Urinary bladder (tissue), 4 donors: ENCODE measurements around the gene LTA4H. TPM values are rescaled to one million over a fixed set of nuclear protein-coding genes. Genes with fewer than 3 reads are reported as not detected.

Source experiments
- DNase-seq: peaks from one replicate; pipeline ENCODE4 v3.0.0-alpha.2; 2015; ENCODE audit errors: extremely low spot score
- H3K27ac ChIP-seq: one replicate; pipeline ENCODE4 v1.5.1; 2013; ENCODE audit warnings: low read depth, mild to moderate bottlenecking, moderate library complexity
- H3K36me3 ChIP-seq: one replicate; pipeline ENCODE4 v1.6.1; 2013; ENCODE audit warnings: mild to moderate bottlenecking, moderate library complexity; ENCODE audit not compliant: insufficient read depth
- H3K4me1 ChIP-seq: one replicate; pipeline ENCODE4 v1.6.1; 2013; ENCODE audit warnings: mild to moderate bottlenecking, moderate library complexity; ENCODE audit not compliant: insufficient read depth
- H3K4me3 ChIP-seq: one replicate; pipeline ENCODE4 v1.5.1; 2013; ENCODE audit warnings: low read depth, low read length
- WGBS: extraction: QIAGEN DNeasy Blood & Tissue Kit; methylation state at CpG from one replicate; pipeline ENCODE4 v1.1.7; 2013; 5-methylcytosine and 5-hydroxymethylcytosine counted together
- polyA plus RNA-seq: library from polyadenylated mRNA; stranded (reverse); fragments of 200-250 nt; gene quantifications from one replicate; pipeline ENCODE4 v1.2.3, GENCODE V29; 2013
- total RNA-seq: library from RNA; depleted of rRNA; stranded (reverse); fragments of >200 nt; gene quantifications from one replicate; pipeline ENCODE4 v1.2.3, GENCODE V29; 2014
- donor health status: healthy with polysubstance abuse.
- donor health status: healthy.

LTA4H gene
- total and polyA plus RNA-seq, 2 donors: 55.3 to 79.3 TPM

GRCh38 chr12:95962222-95962621, 73.2 kb downstream of the LTA4H start:
- 75% methylated on average over 7 of the region's 7 CpGs for WGBS
- Histone ChIP-seq H3K27ac (no peak overlapping the region), H3K4me3 (no peak overlapping the region), H3K4me1 (no peaks in the 10 kb centered on the region), H3K36me3 (no peaks in the 10 kb centered on the region)
- no peak for DNase-seq

- DNase-seq: no peak
- Histone ChIP-seq H3K4me1 (no peaks in the 10 kb centered on the region), H3K4me3 (no peak overlapping the region), H3K27ac (no peak overlapping the region), H3K36me3 (no peaks in the 10 kb centered on the region)
- whole genome bisulfite sequencing: 68% methylated on average over 5 of the region's 5 CpGs
Measured at GRCh38 chr12:95960241-95960640, 75.1 kb downstream of the LTA4H start.

- no peaks in the 10 kb centered on the region for H3K36me3 ChIP-seq
- no peak overlapping the region for H3K27ac ChIP-seq
- no peak for DNase-seq
- WGBS: 53% methylated on average over 1 of the region's 1 CpG
- no peaks in the 10 kb centered on the region for H3K4me1 ChIP-seq
- no peak overlapping the region for H3K4me3 ChIP-seq
Measured at GRCh38 chr12:95959107-95959506, 76.3 kb downstream of the LTA4H start.

- H3K36me3 ChIP-seq: no peaks in the 10 kb centered on the region
- H3K27ac ChIP-seq: no peak overlapping the region
- WGBS: 64% methylated on average over 27 of the region's 27 CpGs
- H3K4me1 ChIP-seq: no peaks in the 10 kb centered on the region
- DNase-seq: no peak
- no peak overlapping the region for H3K4me3 ChIP-seq
Measured at GRCh38 chr12:95956557-95957145, 78.7 kb downstream of the LTA4H start.

- H3K27ac ChIP-seq: no peak overlapping the region
- no peak for DNase-seq
- 79% methylated on average over 7 of the region's 7 CpGs for WGBS
- H3K4me3 ChIP-seq: no peak overlapping the region
- no peaks in the 10 kb centered on the region for H3K36me3 ChIP-seq
- H3K4me1 ChIP-seq: no peaks in the 10 kb centered on the region
Measured at GRCh38 chr12:95955549-95956159, 79.7 kb downstream of the LTA4H start.

- Histone ChIP-seq H3K4me3 (no peak overlapping the region), H3K27ac (no peak overlapping the region), H3K4me1 (no peaks in the 10 kb centered on the region), H3K36me3 (no peaks in the 10 kb centered on the region)
- no peak for DNase-seq
- 28% methylated on average over 1 of the region's 1 CpG for WGBS
Measured at GRCh38 chr12:95953000-95953399, 82.4 kb downstream of the LTA4H start.

GRCh38 chr12:95951515-95951914, 83.9 kb downstream of the LTA4H start:
- Histone ChIP-seq H3K36me3 (no peaks in the 10 kb centered on the region), H3K4me1 (no peaks in the 10 kb centered on the region), H3K27ac (no peak overlapping the region), H3K4me3 (no peak overlapping the region)
- no peak for DNase-seq

Other genes starting within 250 kb of the LTA4H start
- 12.8 TPM for gene NTN4, start 244.8 kb downstream of the LTA4H start, total RNA-seq
- 20.9 TPM for gene NTN4, start 244.8 kb downstream of the LTA4H start, polyA plus RNA-seq
- gene SNRPF, start 176.6 kb downstream of the LTA4H start, total RNA-seq: 12.3 TPM
- gene SNRPF, start 176.6 kb downstream of the LTA4H start, polyA plus RNA-seq: 21.8 TPM
- gene CCDC38, start 93.0 kb downstream of the LTA4H start, total RNA-seq: not detected
- gene CCDC38, start 93.0 kb downstream of the LTA4H start, polyA plus RNA-seq: 0.03 TPM
- gene AMDHD1, start 92.3 kb downstream of the LTA4H start, total RNA-seq: 0.16 TPM
- gene AMDHD1, start 92.3 kb downstream of the LTA4H start, polyA plus RNA-seq: 0.80 TPM
- gene HAL, start 39.2 kb downstream of the LTA4H start, total RNA-seq: not detected
- 0.14 TPM for gene HAL, start 39.2 kb downstream of the LTA4H start, polyA plus RNA-seq
- gene ELK3, start 158.8 kb upstream of the LTA4H start, total RNA-seq: 42.9 TPM
- gene ELK3, start 158.8 kb upstream of the LTA4H start, polyA plus RNA-seq: 26.3 TPM